ENCODE data around the gene TRAM2.

- TF ChIP-seq CTCF (IDR thresholded peaks at IDR 0.05) (no peak), POLR2A (IDR thresholded peaks at IDR 0.05) (no peak)
These were observed 62.3 kb downstream of the TRAM2 start for GRCh38 chr6:52514514-52514913.
